Measurements from ENCODE around the gene NMT1. TPM values are rescaled to one million over a fixed set of nuclear protein-coding genes. Genes with fewer than 3 reads are reported as not detected.

Gene NMT1
- total and polyA plus RNA-seq, 2 of the 13 experiments (the other 11 are each of a cell fraction or from before 2014, with no cell fraction given) = 75.7 to 142 TPM

DNA sequence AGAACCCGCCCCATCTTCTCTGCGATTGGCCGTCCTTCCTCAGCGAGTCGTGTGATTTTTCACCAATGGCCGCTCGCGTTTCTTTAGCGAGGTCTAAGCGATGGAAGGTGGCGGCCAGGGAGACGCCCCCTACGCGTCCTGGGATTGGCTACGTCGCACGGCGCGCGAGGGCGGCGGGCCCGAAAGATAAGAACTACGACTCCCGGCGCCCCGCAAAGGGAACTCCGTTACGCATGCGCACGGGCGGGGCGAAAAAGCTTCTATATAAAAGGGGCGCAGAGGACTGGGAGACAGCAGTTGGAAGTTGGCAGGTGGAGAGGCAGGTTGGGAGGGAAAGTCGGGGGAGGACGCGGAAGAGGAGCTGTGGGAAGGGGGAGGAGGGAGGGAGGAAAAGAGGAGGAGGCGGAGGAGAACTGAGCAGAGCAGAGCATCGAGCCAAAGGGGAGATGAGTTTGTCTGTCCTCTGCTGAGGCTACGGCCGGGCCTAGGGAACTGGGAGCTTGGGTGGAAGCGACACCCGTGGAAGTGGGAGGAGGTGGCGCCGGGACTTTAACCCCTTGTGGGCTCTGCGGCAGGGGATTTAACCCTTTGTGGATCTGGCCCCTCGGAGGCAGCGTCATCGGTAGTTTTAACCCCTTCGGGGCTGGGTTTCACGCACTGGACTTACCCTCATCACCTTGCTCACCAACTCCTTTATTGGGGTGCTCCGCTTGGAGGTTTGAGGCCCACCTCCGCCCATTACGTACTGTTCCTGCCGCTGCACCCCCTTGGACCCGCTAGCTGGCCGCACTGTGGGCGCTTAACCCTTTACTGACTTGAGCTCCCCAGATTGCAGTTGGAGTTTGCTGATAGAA is 87.3 kb downstream of the NMT1 start, which contains the start of gene HEXIM1 (continued):
- TF ChIP-seq, protein P1, sequence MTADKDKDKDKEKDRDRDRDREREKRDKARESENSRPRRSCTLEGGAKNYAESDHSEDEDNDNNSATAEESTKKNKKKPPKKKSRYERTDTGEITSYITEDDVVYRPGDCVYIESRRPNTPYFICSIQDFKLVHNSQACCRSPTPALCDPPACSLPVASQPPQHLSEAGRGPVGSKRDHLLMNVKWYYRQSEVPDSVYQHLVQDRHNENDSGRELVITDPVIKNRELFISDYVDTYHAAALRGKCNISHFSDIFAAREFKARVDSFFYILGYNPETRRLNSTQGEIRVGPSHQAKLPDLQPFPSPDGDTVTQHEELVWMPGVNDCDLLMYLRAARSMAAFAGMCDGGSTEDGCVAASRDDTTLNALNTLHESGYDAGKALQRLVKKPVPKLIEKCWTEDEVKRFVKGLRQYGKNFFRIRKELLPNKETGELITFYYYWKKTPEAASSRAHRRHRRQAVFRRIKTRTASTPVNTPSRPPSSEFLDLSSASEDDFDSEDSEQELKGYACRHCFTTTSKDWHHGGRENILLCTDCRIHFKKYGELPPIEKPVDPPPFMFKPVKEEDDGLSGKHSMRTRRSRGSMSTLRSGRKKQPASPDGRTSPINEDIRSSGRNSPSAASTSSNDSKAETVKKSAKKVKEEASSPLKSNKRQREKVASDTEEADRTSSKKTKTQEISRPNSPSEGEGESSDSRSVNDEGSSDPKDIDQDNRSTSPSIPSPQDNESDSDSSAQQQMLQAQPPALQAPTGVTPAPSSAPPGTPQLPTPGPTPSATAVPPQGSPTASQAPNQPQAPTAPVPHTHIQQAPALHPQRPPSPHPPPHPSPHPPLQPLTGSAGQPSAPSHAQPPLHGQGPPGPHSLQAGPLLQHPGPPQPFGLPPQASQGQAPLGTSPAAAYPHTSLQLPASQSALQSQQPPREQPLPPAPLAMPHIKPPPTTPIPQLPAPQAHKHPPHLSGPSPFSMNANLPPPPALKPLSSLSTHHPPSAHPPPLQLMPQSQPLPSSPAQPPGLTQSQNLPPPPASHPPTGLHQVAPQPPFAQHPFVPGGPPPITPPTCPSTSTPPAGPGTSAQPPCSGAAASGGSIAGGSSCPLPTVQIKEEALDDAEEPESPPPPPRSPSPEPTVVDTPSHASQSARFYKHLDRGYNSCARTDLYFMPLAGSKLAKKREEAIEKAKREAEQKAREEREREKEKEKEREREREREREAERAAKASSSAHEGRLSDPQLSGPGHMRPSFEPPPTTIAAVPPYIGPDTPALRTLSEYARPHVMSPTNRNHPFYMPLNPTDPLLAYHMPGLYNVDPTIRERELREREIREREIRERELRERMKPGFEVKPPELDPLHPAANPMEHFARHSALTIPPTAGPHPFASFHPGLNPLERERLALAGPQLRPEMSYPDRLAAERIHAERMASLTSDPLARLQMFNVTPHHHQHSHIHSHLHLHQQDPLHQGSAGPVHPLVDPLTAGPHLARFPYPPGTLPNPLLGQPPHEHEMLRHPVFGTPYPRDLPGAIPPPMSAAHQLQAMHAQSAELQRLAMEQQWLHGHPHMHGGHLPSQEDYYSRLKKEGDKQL (CRISPR knock-in tag; IDR thresholded peaks at IDR 0.05; ENCODE audit: low read depth) = peak; percentile 68; the same call in 1 of the 2 replicates
- TF ChIP-seq, protein P2, sequence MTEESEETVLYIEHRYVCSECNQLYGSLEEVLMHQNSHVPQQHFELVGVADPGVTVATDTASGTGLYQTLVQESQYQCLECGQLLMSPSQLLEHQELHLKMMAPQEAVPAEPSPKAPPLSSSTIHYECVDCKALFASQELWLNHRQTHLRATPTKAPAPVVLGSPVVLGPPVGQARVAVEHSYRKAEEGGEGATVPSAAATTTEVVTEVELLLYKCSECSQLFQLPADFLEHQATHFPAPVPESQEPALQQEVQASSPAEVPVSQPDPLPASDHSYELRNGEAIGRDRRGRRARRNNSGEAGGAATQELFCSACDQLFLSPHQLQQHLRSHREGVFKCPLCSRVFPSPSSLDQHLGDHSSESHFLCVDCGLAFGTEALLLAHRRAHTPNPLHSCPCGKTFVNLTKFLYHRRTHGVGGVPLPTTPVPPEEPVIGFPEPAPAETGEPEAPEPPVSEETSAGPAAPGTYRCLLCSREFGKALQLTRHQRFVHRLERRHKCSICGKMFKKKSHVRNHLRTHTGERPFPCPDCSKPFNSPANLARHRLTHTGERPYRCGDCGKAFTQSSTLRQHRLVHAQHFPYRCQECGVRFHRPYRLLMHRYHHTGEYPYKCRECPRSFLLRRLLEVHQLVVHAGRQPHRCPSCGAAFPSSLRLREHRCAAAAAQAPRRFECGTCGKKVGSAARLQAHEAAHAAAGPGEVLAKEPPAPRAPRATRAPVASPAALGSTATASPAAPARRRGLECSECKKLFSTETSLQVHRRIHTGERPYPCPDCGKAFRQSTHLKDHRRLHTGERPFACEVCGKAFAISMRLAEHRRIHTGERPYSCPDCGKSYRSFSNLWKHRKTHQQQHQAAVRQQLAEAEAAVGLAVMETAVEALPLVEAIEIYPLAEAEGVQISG (CRISPR knock-in tag; IDR thresholded peaks at IDR 0.05) = peak; percentile 83
- no peak for TF ChIP-seq RNF2 (conservative IDR thresholded peaks at IDR 0.05; ENCODE audit: low read depth)
- TF ChIP-seq ZFP37 (CRISPR knock-in tag; IDR thresholded peaks at IDR 0.05; ENCODE audit: borderline replicate concordance) = peak; percentile 88; the same call in 1 of the 2 replicates
- TF ChIP-seq ZNF670 (CRISPR knock-in tag; IDR thresholded peaks at IDR 0.05; ENCODE audit: borderline replicate concordance) = peak; percentile 88; the same call in 1 of the 2 replicates
- peak; percentile 63; the same call in 1 of the 2 replicates for TF ChIP-seq ZNF24 (IDR thresholded peaks at IDR 0.05)
- no peak for TF ChIP-seq ZNF382 (CRISPR knock-in tag; IDR thresholded peaks at IDR 0.05; ENCODE audit: borderline replicate concordance)
- peak; percentile 30; the same call in 1 of the 2 replicates for TF ChIP-seq MYNN (CRISPR knock-in tag; IDR thresholded peaks at IDR 0.05; ENCODE audit: low read depth)
- TF ChIP-seq, protein P3, sequence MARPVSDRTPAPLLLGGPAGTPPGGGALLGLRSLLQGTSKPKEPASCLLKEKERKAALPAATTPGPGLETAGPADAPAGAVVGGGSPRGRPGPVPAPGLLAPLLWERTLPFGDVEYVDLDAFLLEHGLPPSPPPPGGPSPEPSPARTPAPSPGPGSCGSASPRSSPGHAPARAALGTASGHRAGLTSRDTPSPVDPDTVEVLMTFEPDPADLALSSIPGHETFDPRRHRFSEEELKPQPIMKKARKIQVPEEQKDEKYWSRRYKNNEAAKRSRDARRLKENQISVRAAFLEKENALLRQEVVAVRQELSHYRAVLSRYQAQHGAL (CRISPR knock-in tag; IDR thresholded peaks at IDR 0.05; ENCODE audit: not compliant biosample characterization) = no peak
- TF ChIP-seq HHEX (CRISPR knock-in tag; IDR thresholded peaks at IDR 0.05) = no peak
- no peak for TF ChIP-seq TCF7 (IDR thresholded peaks at IDR 0.05; ENCODE audit: low read depth)
- TF ChIP-seq, protein P4, sequence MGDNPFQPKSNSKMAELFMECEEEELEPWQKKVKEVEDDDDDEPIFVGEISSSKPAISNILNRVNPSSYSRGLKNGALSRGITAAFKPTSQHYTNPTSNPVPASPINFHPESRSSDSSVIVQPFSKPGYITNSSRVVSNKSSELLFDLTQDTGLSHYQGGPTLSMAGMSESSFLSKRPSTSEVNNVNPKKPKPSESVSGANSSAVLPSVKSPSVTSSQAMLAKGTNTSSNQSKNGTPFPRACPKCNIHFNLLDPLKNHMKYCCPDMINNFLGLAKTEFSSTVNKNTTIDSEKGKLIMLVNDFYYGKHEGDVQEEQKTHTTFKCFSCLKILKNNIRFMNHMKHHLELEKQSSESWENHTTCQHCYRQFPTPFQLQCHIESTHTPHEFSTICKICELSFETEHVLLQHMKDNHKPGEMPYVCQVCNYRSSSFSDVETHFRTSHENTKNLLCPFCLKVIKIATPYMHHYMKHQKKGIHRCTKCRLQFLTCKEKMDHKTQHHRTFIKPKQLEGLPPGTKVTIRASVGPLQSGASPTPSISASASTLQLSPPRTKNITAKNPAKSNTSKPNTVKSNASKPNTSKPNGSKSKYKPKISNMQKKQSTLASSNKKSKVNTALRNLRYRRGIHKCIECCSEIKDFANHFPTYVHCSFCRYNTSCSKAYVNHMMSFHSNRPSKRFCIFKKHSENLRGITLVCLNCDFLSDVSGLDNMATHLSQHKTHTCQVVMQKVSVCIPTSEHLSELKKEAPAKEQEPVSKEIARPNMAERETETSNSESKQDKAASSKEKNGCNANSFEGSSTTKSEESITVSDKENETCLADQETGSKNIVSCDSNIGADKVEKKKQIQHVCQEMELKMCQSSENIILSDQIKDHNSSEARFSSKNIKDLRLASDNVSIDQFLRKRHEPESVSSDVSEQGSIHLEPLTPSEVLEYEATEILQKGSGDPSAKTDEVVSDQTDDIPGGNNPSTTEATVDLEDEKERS (CRISPR knock-in tag; IDR thresholded peaks at IDR 0.05) = peak; percentile 30; the same call in 1 of the 2 replicates
- TF ChIP-seq ZNF615 (CRISPR knock-in tag; IDR thresholded peaks at IDR 0.05; ENCODE audit: borderline replicate concordance) = peak; percentile 95; the same call in 1 of the 2 replicates
- TF ChIP-seq, protein P5, sequence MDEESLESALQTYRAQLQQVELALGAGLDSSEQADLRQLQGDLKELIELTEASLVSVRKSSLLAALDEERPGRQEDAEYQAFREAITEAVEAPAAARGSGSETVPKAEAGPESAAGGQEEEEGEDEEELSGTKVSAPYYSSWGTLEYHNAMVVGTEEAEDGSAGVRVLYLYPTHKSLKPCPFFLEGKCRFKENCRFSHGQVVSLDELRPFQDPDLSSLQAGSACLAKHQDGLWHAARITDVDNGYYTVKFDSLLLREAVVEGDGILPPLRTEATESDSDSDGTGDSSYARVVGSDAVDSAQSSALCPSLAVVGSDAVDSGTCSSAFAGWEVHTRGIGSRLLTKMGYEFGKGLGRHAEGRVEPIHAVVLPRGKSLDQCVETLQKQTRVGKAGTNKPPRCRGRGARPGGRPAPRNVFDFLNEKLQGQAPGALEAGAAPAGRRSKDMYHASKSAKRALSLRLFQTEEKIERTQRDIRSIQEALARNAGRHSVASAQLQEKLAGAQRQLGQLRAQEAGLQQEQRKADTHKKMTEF (CRISPR knock-in tag; IDR thresholded peaks at IDR 0.05) = peak; percentile 72

Data from HepG2 (cell line).